Adipose tissue (tissue), 3 donors: ENCODE measurements around the gene NANS. TPM values are rescaled to one million over a fixed set of nuclear protein-coding genes. Genes with fewer than 3 reads are reported as not detected.

Experiments used
- H3K27ac ChIP-seq: one replicate; pipeline ENCODE4 v1.5.1; 2013; ENCODE audit warnings: low read depth, low read length
- WGBS, 3 donors: extraction: QIAGEN DNeasy Blood & Tissue Kit; methylation state at CpG; one replicate each; pipeline ENCODE4 v1.1.7; 2013; 5-methylcytosine and 5-hydroxymethylcytosine counted together
- polyA plus RNA-seq, 3 donors: library from polyadenylated mRNA; stranded (reverse); fragments of 200-250 nt; gene quantifications; one replicate each; pipeline ENCODE4 v1.2.3, GENCODE V29; 2013
- donor health status: healthy with polysubstance abuse.
- donor health status: Bipolar disorder and iron deficiency.
- donor health status: healthy.

The NANS gene
- polyA plus RNA-seq, 3 donors = 44.3 to 48.5 (median 45.6) TPM

DNA sequence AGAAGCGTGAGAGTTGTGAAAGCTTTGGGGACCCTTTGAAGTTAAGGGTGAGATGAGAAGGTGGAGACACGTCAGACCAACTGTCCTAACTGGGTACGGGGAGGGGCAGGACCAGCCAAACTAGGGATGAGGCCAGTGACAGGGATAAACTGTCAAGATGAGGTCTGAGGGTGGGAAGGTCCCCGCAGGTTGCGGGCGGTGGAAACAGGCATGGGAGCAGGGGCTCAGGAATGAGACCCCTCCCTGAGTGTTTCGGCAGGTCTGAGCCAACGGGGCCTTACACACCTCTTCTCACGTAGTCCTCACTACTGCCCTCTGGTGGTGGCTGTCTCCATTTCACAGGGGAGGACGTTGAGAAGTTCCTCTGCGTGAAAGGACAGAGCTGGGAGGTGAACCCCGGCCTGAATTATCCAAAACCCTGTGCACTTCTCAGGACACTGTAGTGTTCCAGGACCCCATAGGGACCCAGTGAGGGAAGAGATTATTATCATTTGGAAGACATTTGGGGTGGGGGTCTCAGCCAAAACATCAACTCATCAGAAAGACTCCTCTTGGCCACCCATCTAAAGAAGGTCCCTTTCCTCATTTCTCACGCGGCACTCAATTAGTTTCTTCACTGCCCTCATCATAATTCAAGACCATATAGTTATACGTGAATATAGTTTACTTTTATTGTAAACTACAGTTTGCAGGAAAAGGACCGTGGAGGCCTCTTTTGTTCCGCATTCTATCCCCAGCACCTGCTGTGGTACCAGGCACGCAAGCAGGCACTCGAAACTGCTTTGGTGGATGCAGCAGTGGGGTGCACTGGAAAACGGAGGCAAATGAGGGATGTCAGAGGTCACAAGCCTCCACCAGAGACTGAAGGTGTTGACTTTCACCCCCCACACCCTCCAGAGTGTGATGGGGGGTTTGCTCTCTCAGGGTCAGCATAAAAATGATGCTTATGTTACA, 21.7 kb upstream of the NANS start:
- WGBS, 3 donors = 39 to 44% (median 41%) methylated on average over 20 of the region's 20 CpGs

DNA sequence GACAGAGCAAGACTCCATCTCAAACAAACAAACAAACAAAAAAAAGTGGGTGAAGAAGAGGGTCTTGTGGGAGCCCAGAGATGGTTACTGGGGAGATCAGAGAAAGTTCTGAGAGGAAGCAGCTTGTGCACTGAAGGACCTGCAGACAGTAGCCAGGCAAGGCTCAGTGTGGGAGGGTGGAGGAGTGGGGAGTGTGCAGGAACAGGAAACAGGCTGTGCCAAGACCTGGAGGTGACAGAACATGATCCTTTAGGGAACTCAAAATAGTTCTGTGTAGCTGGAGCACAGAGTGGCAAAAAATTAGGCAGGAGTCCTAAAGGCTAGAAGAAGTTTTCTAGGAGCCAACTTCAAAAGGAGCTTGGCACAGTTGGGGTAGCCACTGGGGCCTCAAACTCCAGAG, 19.2 kb upstream of the NANS start:
- no peak overlapping the region for H3K27ac ChIP-seq

More for the DNA sequence above, 21.7 kb upstream of the NANS start:
- no peak overlapping the region for H3K27ac ChIP-seq

DNA sequence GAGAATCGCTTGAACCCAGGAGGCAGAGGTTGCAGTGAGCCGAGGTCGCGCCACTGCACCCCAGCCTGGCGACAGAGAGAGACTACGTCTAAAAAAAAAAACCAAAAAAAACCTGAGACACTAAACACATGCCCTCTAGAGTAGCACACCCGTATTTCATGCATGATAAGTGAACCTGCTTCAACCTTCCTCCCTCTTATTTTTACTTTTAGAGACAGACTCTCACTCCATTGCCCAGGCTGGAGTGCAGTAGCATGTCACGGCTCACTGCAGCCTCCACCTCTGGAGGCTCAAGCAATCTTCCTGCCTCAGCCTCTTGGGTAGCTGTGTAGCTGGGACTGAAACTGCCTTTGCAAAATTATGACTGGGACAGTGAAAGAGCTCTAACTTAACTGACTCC, 17.6 kb upstream of the NANS start:
- WGBS, 3 donors = 77 to 82% (median 79%) methylated on average over 8 of the region's 8 CpGs
- no peak overlapping the region for H3K27ac ChIP-seq

- H3K27ac ChIP-seq = no peak overlapping the region
- WGBS, 3 donors = 52 to 73% (median 69%) methylated on average over 10 of the region's 10 CpGs
Observed at GRCh38 chr9:98039607-98040017, 16.9 kb upstream of the NANS start.

DNA sequence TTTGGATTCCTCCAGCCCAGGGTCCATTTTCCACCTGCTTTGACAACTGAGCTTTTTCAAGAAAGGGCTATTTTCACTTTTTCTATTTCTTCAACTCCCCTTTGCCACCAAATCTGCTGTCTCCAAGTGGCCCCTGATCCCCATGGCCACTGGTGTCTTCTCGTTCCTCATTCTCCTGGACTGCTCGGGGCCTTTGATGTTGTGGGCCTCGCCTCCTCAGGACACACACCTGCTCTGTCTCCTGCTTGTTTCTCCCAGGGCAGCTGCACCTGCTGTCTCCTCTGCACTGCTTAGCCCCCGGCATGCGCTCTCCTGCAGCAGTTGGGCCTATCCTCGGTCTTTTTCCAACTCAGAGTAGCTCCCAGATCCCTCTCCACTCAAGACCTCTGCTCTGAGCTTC, 16.3 kb upstream of the NANS start:
- WGBS, 3 donors = 87 to 96% (median 96%) methylated on average over 6 of the region's 6 CpGs
- H3K27ac ChIP-seq = no peak overlapping the region

DNA sequence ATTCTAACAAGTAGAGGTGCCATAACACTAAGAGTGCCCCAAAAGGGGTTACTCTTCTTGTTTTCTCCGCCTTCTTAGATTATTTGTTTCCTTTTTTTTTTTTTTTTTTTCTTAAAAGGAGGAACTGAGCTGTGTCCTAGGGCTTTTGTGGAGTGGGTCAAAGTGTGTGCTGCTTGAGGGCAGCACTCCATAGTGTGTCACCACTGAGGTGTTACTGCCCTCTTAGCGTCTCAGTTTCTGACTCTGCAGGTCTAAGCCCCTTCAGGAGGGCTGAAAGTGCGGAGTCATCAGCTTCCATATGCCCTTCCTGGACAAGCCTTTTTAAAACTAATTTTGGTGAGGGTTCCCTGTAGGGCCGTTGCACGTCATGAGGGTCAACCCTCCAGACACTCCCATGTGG, 12.6 kb upstream of the NANS start:
- no peak overlapping the region for H3K27ac ChIP-seq
- WGBS, 3 donors = 78 to 85% (median 82%) methylated on average over 5 of the region's 5 CpGs

DNA sequence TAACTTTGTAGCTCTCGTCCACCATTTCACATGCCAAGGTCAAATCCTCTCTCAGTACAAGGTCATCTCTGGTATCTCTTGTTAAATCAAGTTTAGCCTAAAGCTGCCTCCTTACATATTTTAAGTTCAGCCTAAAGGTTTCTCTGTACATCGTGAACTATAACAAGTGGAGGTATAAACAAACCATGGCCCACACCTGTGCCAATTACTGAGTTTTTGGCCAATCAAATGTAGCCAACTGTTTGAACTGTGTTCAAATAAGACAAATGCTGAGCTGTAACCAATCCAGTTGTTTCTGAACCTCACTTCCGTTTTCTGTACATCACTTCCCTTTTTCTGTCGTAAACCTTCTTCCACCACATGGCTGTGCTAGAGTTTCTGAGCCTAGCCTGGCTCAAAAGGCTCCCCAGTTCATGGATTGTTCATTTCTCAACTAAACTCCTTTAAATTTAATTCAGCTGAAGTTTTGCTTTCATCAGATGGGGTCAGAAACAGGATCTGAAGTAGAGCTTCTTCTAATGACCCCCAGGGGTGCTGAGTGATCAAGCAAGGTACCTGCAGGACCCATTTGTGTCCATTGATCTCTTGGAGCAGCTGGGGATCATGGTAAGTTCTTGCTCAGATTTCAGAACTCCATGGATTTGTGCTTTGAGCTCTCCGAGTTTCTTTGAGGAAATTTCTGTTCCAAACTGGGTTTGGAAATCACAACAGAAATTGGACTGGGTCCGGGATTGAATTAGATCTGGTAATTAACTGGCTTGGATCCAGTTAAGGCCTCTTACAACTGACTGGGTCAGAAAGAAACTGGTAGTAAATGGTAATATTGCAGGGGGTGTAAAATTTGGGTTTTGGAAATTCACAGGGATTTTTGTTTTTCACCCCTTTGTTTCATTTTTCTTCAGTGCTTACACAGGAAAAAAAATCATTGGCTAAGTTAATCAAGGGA, 11.0 kb upstream of the NANS start:
- no peak overlapping the region for H3K27ac ChIP-seq
- 46 to 70% (median 46%) methylated on average over 6 of the region's 6 CpGs for WGBS, 3 donors

- no peak overlapping the region for H3K27ac ChIP-seq
- WGBS, 3 donors = 85 to 95% (median 90%) methylated on average over 9 of the region's 9 CpGs
Observed at GRCh38 chr9:98046180-98046543, 10.4 kb upstream of the NANS start.

GRCh38 chr9:98047002-98047401, 9.5 kb upstream of the NANS start:
- 73 to 87% (median 78%) methylated on average over 5 of the region's 5 CpGs for WGBS, 3 donors
- no peak overlapping the region for H3K27ac ChIP-seq

- no peak overlapping the region for H3K27ac ChIP-seq
- WGBS, 3 donors = 41 to 81% (median 54%) methylated on average over 1 of the region's 1 CpG
Observed at GRCh38 chr9:98049288-98050072, 7.1 kb upstream of the NANS start.

DNA sequence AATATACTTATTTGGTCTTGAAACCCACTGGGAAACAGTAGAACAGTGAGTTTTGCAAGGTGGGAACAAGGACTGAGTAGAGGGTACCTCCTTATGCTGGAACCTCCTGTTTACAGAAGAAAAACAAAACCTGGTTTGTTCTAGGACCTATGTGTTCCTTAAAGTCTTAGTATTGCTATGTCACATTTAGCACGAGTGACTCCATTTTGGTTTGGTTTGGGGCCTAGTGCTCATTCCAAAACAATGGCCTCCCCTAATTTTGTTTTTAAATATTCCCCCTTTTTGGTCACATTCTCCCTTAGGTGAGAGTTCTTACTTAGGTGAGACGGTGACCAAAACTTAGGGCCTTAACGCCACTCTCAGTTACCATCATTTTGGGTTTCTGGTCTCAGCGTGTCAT, 6.2 kb upstream of the NANS start:
- no peak overlapping the region for H3K27ac ChIP-seq
- 90 to 96% (median 93%) methylated on average over 4 of the region's 4 CpGs for WGBS, 3 donors

- WGBS, 3 donors = 94 to 98% (median 97%) methylated on average over 7 of the region's 7 CpGs
- H3K27ac ChIP-seq = no peak overlapping the region
Observed at GRCh38 chr9:98054376-98054951, 2.1 kb upstream of the NANS start.

DNA sequence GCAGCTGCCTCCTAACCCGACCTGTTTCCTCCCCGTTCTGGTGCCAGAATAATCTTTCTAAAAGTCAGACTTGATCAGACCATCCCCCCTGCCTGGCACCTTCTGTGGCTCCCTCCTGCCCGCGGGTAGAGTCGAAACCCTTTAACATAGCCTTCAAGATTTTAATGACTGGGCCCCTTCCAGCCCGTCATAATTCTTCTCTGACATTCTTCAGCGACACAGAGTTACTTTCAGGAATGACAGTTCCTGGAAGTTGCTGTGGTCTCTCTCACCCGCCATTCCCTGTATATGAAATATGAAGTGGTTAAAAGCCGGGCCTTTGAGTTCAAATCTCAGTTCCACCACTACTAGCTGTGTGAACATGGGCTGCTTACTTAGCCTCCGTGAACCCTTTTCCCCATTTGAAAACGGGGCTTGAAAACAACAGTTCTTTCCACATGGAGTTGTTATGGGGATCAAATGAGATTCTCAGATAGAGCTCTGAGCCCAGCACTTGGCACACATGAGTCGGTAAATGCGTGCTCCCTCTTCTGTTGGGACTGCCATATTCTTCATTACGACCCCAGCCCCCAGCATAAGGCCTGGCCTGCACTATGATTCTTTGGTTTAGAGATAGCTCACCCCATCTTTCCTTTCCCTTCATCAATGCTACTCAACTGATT, 737 bp downstream of the NANS start:
- 5 to 7% (median 5%) methylated on average over 14 of the region's 14 CpGs for WGBS, 3 donors
- peak overlapping the region; percentile 90 for H3K27ac ChIP-seq

- WGBS, 3 donors = 79 to 84% (median 83%) methylated on average over 3 of the region's 3 CpGs
- no peak overlapping the region for H3K27ac ChIP-seq
Observed at GRCh38 chr9:98062161-98062560, 5.6 kb downstream of the NANS start.

DNA sequence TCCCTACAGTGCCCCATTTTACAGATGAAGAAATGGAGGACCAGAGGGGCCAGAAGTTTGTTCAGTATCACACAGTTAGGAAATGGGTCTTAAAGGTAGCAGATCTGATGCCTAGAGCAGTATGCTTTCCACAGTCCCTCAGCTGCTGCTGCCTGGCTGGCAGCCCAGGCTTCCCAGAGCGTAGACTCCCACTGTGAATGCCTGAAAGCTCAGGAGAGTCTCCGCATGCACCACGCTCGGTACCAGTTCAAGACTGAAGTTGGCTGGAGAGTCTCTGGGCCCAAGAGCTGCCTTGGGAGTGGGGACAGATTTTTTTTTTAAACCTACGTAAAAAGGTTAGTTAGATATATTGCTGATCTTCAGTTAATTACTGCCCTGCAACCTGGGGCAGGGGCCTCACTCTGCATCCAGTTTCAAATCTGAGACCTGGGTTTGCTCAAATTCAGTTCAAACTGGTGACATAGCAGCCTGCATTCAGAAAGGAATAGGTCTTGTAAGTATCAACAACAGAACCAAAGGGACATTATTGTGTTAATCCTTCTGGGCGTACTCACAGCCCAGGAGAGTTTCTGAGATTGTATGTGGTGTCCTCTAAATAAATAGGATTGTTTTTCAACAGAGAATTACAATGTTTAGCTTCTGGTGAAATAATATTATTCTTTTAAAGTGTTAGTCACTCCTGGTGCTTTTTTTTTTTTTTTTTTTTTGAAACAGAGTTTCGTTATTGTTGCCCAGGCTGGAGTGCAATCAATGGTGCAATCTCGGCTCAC, 8.3 kb downstream of the NANS start:
- no peak overlapping the region for H3K27ac ChIP-seq
- WGBS, 3 donors = 70 to 94% (median 83%) methylated on average over 8 of the region's 8 CpGs

DNA sequence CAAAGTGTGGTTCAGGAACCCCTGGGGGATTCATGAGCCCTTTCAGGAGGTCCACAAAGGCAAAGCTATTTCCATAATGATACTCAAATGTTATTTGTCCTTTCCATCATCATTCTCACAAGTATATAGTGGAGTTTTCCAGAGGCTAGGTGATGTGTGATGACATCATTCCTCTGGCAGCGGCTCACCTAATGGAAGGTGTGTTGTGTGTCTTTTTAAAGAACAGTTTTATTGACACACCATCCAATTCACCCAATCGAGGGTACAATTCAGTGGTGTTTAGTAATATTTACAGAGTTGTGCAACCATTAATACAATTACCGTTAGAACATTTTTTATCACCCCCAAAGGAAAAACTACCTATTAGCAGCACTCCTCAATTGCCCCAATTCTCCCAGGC, 9.7 kb downstream of the NANS start:
- no peak overlapping the region for H3K27ac ChIP-seq
- WGBS, 3 donors = 69 to 83% (median 82%) methylated on average over 3 of the region's 3 CpGs

DNA sequence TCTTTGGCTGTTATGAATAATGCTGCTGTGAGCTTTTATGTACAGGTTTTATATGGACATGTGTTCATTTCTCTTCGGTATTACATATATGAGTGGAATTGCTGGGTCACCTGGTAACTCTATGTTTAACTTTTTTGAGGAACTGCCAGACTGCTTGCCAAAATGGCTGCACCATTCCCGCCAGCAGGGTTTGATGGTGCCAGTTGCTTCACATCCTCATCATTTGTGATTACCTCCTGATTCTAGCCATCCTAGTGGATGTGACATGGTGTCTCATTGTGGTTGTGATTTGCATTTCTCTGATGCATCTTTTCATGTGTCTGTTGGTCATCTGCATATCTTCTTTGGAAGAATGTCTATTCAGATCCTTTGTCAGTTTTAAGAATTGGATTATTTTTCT, 10.7 kb downstream of the NANS start:
- H3K27ac ChIP-seq = no peak overlapping the region
- 81 to 91% (median 90%) methylated on average over 2 of the region's 2 CpGs for WGBS, 3 donors
